DOHH2 (cell line): Measurements from ENCODE around the gene HMGCLL1.

ENCODE experiments used
- H3F3A ChIP-seq: fragments of 200-600 bp; sonication (generic), shearing (Covaris generic); 2 replicates; pipeline ENCODE4 v1.6.0; 2016; ENCODE audit warnings: antibody characterized with exemption, mild to moderate bottlenecking; ENCODE audit not compliant: control insufficient read depth, insufficient read depth
- H3K27ac ChIP-seq: fragments of 200-600 bp; sonication (generic); 2 replicates; pipeline ENCODE4 v1.5.1; 2014; ENCODE audit warnings: low read depth, mild to moderate bottlenecking, low read length, moderate library complexity
- H3K27me3 ChIP-seq: fragments of 200-600 bp; sonication (generic); 2 replicates; pipeline ENCODE4 v1.6.1; 2014; ENCODE audit warnings: mild to moderate bottlenecking, low read length, mixed read lengths; ENCODE audit not compliant: control insufficient read depth
- H3K36me3 ChIP-seq: fragments of 200-600 bp; sonication (generic); 2 replicates; pipeline ENCODE4 v1.6.1; 2014; ENCODE audit warnings: mild to moderate bottlenecking, low read length, moderate library complexity, mixed read lengths; ENCODE audit not compliant: control insufficient read depth
- H3K4me1 ChIP-seq: fragments of 200-600 bp; sonication (generic); 2 replicates; pipeline ENCODE4 v1.6.1; 2014; ENCODE audit warnings: mild to moderate bottlenecking, low read length, mixed read lengths; ENCODE audit not compliant: control insufficient read depth
- H3K4me2 ChIP-seq: fragments of 200-600 bp; sonication (generic); 2 replicates; pipeline ENCODE4 v1.6.0; 2014; ENCODE audit warnings: mild to moderate bottlenecking, low read length, moderate library complexity
- H3K4me3 ChIP-seq: fragments of 200-600 bp; sonication (generic); 2 replicates; pipeline ENCODE4 v1.5.1; 2014; ENCODE audit warnings: mild to moderate bottlenecking, low read length, mixed read lengths
- H3K79me2 ChIP-seq: fragments of 200-600 bp; sonication (generic); 2 replicates; pipeline ENCODE4 v1.6.1; 2014; ENCODE audit warnings: mild to moderate bottlenecking, low read length, mixed read lengths; ENCODE audit not compliant: control insufficient read depth
- H3K9me2 ChIP-seq: fragments of 200-600 bp; sonication (generic); replicated peaks from 2 replicates; pipeline ENCODE4 v1.6.1; 2014; ENCODE audit warnings: mild to moderate bottlenecking, low read length, mixed read lengths; ENCODE audit not compliant: control insufficient read depth
- H3K9me3 ChIP-seq: fragments of 200-600 bp; sonication (generic); 2 replicates; pipeline ENCODE4 v1.6.1; 2014; ENCODE audit warnings: antibody characterized with exemption, low read length, mixed read lengths; ENCODE audit not compliant: control insufficient read depth, insufficient read depth
- H4K20me1 ChIP-seq: fragments of 200-600 bp; sonication (generic); 2 replicates; pipeline ENCODE4 v1.6.0; 2014; ENCODE audit warnings: low read depth, mild to moderate bottlenecking, antibody characterized with exemption, low read length, moderate library complexity; ENCODE audit not compliant: control insufficient read depth, insufficient read depth
- EZH2phosphoT487 ChIP-seq: fragments of 200-600 bp; sonication (generic); IDR thresholded peaks from 2 replicates; pipeline ENCODE4 v1.6.1; 2017; ENCODE audit warnings: borderline replicate concordance, mild to moderate bottlenecking, antibody characterized with exemption, low read length, moderate library complexity, mixed read lengths
- TF ChIP-seq, protein P1 (sequence below): fragments of 200-600 bp; sonication (generic); IDR thresholded peaks from one replicate; pipeline ENCODE4 v1.5.1; 2014; ENCODE audit warnings: antibody characterized with exemption, mild to moderate bottlenecking, low read depth, low read length; ENCODE audit not compliant: poor library complexity, severe bottlenecking

The HMGCLL1 gene

DNA sequence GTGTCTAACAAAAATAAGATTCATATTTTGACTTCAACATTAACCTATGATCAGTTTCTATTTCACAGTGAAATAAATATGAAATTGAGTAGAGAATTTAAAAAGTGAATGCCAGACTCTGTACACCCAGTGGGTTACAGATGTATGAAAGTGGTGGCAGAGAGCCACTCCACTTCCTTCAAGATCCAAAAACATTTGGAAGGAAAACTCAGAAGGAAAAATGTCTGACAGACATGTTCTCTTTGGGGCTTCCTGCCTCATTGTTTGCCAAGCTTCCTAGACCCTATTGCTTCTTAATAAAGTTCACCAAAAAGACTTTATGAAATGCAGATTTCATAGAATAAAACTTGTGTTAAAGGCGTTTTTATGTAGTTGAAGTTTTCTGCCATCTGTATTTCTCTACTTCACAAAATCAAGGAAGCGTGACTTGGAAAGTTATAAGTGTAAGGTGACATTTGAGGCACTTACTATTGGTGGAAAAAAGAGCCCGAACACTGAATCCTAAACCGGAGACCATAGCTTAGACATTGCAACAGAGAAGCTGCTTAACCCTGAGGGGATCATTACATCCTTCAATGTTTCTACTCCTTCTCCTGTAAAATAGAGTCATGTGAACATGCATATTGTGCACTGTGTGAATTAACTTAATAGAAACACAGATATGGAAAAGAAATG lies 12.8 kb downstream of the HMGCLL1 start:
- Histone ChIP-seq H3K4me3 (no peak overlapping the region), H3K27me3 (no peaks in the 10 kb centered on the region), H3K9me3 (no peaks in the 10 kb centered on the region), H3K9me2 (no peaks in the 10 kb centered on the region), H3K79me2 (no peaks in the 10 kb centered on the region), H3F3A (no peaks in the 10 kb centered on the region), H3K27ac (no peak overlapping the region), H3K36me3 (no peaks in the 10 kb centered on the region), H4K20me1 (no peaks in the 10 kb centered on the region), H3K4me2 (no peak overlapping the region), H3K4me1 (no peaks in the 10 kb centered on the region)
- TF ChIP-seq, protein P1, sequence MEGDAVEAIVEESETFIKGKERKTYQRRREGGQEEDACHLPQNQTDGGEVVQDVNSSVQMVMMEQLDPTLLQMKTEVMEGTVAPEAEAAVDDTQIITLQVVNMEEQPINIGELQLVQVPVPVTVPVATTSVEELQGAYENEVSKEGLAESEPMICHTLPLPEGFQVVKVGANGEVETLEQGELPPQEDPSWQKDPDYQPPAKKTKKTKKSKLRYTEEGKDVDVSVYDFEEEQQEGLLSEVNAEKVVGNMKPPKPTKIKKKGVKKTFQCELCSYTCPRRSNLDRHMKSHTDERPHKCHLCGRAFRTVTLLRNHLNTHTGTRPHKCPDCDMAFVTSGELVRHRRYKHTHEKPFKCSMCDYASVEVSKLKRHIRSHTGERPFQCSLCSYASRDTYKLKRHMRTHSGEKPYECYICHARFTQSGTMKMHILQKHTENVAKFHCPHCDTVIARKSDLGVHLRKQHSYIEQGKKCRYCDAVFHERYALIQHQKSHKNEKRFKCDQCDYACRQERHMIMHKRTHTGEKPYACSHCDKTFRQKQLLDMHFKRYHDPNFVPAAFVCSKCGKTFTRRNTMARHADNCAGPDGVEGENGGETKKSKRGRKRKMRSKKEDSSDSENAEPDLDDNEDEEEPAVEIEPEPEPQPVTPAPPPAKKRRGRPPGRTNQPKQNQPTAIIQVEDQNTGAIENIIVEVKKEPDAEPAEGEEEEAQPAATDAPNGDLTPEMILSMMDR, result no peak
- TF ChIP-seq EZH2phosphoT487, result no peak

- no peaks in the 10 kb centered on the region for H3K27me3 ChIP-seq
- H3K27ac ChIP-seq, result no peak overlapping the region
- no peaks in the 10 kb centered on the region for H4K20me1 ChIP-seq
- no peaks in the 10 kb centered on the region for H3K79me2 ChIP-seq
- no peaks in the 10 kb centered on the region for H3K9me3 ChIP-seq
- no peaks in the 10 kb centered on the region for H3F3A ChIP-seq
- TF ChIP-seq EZH2phosphoT487, result no peak
- H3K4me3 ChIP-seq, result no peak overlapping the region
- no peak overlapping the region for H3K4me2 ChIP-seq
- H3K36me3 ChIP-seq, result no peaks in the 10 kb centered on the region
- no peaks in the 10 kb centered on the region for H3K9me2 ChIP-seq
- no peaks in the 10 kb centered on the region for H3K4me1 ChIP-seq
Observed at GRCh38 chr6:55562318-55562717, 16.7 kb downstream of the HMGCLL1 start.

DNA sequence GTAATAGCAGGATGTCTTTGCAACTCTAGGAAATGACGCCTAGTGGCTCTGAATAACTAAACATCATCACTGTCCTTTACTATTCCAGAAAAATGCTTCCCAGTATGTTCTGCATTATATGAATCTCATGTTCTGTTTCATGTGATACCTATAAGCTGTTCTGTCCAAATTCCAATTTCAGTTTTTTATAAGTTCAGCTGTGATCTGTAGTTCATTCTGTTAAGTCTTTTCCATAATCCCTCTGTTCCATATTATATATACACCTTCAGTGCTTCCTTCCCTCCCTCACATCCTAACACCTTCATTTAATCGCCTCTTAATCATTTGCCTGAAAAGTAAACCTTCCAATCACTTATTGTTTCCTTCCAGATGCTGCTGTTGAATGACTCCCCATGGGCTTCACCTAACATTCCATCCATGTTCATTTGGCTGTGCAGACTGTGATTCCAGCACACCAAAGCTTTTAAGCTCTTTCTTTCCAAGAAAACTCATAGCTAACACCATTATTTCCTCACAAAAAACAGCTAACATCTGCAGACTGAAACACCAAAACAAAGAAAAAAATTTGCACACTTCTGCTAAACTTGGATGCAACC lies 18.6 kb downstream of the HMGCLL1 start:
- TF ChIP-seq, protein P1, result no peak
- no peak for TF ChIP-seq EZH2phosphoT487
- Histone ChIP-seq H3K9me2 (no peaks in the 10 kb centered on the region), H3K4me1 (no peaks in the 10 kb centered on the region), H3K79me2 (no peaks in the 10 kb centered on the region), H3K4me3 (no peak overlapping the region), H3F3A (no peaks in the 10 kb centered on the region), H3K27me3 (no peaks in the 10 kb centered on the region), H4K20me1 (no peaks in the 10 kb centered on the region), H3K36me3 (no peaks in the 10 kb centered on the region), H3K4me2 (no peak overlapping the region), H3K9me3 (no peaks in the 10 kb centered on the region), H3K27ac (no peak overlapping the region)

- no peak overlapping the region for H3K4me2 ChIP-seq
- no peak overlapping the region for H3K27ac ChIP-seq
- H3K36me3 ChIP-seq, result no peaks in the 10 kb centered on the region
- no peaks in the 10 kb centered on the region for H3K79me2 ChIP-seq
- no peaks in the 10 kb centered on the region for H3K9me3 ChIP-seq
- H3K4me1 ChIP-seq, result no peaks in the 10 kb centered on the region
- H4K20me1 ChIP-seq, result no peaks in the 10 kb centered on the region
- H3K4me3 ChIP-seq, result no peak overlapping the region
- TF ChIP-seq, protein P1, result no peak
- no peak for TF ChIP-seq EZH2phosphoT487
- H3K9me2 ChIP-seq, result no peaks in the 10 kb centered on the region
- H3F3A ChIP-seq, result no peaks in the 10 kb centered on the region
- H3K27me3 ChIP-seq, result no peaks in the 10 kb centered on the region
Observed at GRCh38 chr6:55557146-55557545, 21.8 kb downstream of the HMGCLL1 start.
